CD4-positive, alpha-beta T cell treated with Interleukin-6 for 4 hours (primary cell): Measurements from ENCODE around the gene GET4.

ENCODE experiments used
- DNase-seq: peaks from one replicate; pipeline ENCODE4 v3.0.0-alpha.2; 2020; ENCODE audit warnings: mixed read lengths

The GET4 gene

GRCh38 chr7:888081-889024 is 12.0 kb downstream of the GET4 start:
- DNase-seq = no peak

- DNase-seq = no peak
These were observed 12.7 kb downstream of the GET4 start for GRCh38 chr7:889025-889390.

GRCh38 chr7:889391-889790 is 13.0 kb downstream of the GET4 start:
- no peak for DNase-seq

GRCh38 chr7:890868-891267 is 14.5 kb downstream of the GET4 start:
- DNase-seq = no peak

GRCh38 chr7:891291-891690 is 14.9 kb downstream of the GET4 start:
- DNase-seq = no peak

- DNase-seq = no peak
These were observed 15.5 kb downstream of the GET4 start for GRCh38 chr7:891805-892204.

- no peak for DNase-seq
These were observed 16.6 kb downstream of the GET4 start for GRCh38 chr7:892648-893593.

GRCh38 chr7:893686-894085 is 17.3 kb downstream of the GET4 start:
- DNase-seq = no peak

GRCh38 chr7:894164-894867 is 18.0 kb downstream of the GET4 start:
- no peak for DNase-seq

GRCh38 chr7:894927-895450 is 18.6 kb downstream of the GET4 start:
- no peak for DNase-seq

GRCh38 chr7:895451-896052 is 19.2 kb downstream of the GET4 start:
- DNase-seq = no peak

- no peak for DNase-seq
These were observed 20.2 kb downstream of the GET4 start for GRCh38 chr7:896346-897075.

- no peak for DNase-seq
These were observed 20.7 kb downstream of the GET4 start for GRCh38 chr7:897086-897485.

- DNase-seq = no peak
These were observed 21.5 kb downstream of the GET4 start for GRCh38 chr7:897771-898376.

- DNase-seq = no peak
These were observed 22.1 kb downstream of the GET4 start for GRCh38 chr7:898460-898854.

GRCh38 chr7:898855-899681 is 22.7 kb downstream of the GET4 start:
- no peak for DNase-seq

GRCh38 chr7:899806-900205 is 23.5 kb downstream of the GET4 start:
- DNase-seq = no peak

GRCh38 chr7:900331-901040 is 24.1 kb downstream of the GET4 start:
- no peak for DNase-seq

GRCh38 chr7:901041-901387 is 24.7 kb downstream of the GET4 start:
- no peak for DNase-seq
